COR-L47 (cell line): ENCODE measurements around the gene PTPN20.

Experiments
- DNase-seq: peaks from one replicate; lab custom pipeline; 2025; lab: John Stamatoyannopoulos, UW

PTPN20 gene

DNA sequence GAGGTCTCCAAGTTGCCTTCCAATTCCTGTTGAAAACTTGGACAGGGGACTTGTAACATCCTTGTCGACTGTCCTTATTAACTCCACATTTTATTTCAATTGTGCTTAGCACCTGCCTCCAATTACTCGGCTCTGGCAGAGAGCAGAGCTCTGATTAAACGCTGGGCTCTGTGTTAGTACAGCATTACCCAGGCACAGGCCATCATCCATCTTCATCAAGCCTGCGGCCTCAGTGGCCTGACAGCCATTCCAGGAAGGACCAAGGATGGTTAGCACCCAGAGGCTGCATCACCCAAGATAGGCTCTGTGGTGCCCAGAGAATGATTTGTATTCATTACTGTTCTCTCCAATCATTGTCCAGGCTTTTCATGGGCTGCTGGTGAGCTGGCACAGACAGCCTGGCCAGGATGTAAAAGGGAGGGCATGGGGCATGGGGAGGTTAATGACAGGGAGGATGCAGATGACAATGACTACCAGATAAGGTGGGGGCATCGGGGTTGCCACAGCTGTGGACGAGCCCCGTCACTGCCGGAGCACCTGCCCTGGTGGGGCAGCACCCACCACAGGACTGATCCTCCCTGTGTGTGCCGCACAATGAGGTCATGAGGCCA lies 123.3 kb downstream of the PTPN20 start:
- no peak for DNase-seq

- DNase-seq = no peak
These were observed 124.1 kb downstream of the PTPN20 start for GRCh38 chr10:47035171-47035818.

DNA sequence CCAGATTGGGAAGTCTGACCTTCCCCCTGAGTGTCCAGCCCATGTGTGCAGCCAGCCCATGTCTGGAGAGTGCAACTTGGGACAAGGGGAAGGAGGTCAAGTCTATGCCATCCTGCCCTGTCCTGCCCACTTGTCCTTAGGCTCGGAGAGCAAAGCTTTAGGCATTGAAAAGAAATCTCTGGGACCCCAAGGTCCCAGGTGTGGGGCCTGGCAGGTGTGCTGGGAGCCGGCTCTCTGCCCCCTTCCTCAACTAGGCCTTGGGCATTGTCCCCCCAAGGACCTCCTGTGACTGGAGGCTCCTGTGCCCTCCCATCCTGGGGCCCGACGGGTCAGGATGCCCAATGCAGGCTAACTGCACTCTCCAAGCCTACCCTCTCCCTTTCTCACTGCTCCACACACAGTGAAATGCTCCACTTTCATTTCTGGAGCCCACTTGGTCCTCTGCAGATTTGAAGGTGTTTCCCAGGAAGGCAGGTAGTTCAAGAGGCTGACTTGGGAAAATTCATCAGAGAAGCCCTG lies 124.7 kb downstream of the PTPN20 start:
- no peak for DNase-seq

- DNase-seq = no peak
These were observed 125.5 kb downstream of the PTPN20 start for GRCh38 chr10:47036771-47037170.

DNA sequence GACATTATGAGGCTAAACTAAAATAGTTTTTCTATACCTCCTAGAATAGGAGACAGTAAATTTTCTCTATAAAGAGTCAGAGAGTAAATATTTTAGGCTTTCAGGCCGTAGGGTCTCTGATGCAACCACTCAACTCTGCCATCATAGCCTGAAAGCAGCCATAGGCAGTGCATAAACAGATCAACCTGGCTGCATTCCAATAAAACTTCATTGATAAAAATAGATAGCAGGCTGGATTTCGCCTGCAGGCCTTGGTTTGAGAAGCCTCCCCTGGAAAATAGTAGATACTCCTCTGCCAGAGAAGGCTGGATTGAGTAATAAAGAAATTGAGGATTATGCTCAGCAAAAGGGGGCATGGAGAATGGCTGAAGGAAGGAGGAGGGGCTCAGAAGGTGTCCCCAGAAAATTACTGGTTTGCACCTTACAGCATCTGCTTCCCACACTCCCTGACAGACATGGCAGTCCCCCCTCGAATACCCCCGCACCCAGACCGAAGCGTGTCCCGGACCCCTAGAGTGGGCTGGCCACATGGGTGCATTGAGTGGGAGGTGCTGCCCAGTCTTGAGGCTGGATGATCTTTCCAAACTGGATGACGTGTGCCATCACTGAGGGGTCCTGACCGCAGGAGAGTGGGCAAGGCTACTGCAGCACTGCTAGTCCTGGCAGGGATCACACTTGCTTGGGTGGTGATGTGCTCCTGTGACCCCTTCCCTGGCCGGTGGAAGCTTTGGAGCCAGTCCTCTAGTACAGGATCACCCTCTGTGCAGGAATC lies 126.6 kb downstream of the PTPN20 start:
- DNase-seq = no peak

- no peak for DNase-seq
These were observed 127.8 kb downstream of the PTPN20 start for GRCh38 chr10:47038881-47039561.

DNA sequence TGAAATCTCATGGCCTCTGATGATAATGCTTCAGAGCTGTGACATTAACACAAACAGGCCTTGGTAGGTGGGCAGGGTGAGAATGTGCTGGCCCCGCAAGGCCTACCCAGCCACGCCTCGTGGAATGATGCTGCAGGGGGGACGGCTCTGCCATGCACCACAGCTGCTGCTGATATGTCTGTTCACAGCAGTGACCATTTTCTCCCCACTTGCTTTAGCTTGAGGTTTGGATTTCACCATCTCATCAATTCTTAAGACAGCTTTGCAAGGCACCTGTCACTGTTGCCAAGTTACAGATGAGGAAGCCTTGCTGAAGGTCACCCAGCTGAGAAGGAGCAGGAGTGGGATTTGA lies 128.3 kb downstream of the PTPN20 start:
- DNase-seq = no peak

DNA sequence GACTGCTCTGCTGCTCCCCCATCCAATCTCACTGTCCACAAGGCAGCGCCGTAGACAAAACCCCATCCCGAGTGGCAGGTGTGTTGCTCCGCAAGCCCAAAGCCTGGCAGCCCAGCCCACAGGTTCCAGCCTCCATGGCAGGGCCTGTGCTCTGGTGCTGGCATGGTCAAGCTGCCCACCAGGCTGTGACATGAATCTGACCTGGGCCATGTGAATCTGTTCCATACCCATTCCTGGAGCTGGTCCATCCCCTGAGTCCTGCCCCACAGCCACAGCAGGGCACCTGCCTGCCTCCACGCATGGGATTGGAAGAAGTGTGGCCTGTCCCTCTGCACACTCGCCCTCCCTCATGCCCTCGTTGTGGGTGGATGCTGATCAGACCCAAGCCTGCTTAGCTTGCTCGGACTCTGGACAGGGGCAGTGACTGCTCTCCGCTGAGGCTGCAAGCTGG lies 128.8 kb downstream of the PTPN20 start:
- DNase-seq = no peak

DNA sequence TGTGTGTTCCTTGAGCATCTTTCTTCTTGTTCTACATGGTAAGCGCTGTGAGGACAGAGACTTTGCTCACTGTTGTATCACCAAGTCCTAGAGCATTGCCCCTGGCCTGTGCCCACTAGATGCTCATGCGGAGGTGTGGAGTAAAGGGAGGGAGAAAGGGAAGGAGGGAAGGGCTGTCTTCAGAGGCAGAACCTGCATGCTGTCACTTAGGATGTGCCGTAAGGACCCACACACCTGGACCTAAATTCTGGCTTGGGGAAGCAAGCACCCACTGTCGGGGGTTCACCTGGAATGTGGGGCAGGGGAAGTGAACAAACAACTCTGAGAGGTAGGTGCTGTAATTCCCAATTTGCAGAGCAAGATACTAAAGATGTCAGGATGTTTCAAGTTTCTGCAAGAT lies 129.5 kb downstream of the PTPN20 start:
- DNase-seq = no peak

DNA sequence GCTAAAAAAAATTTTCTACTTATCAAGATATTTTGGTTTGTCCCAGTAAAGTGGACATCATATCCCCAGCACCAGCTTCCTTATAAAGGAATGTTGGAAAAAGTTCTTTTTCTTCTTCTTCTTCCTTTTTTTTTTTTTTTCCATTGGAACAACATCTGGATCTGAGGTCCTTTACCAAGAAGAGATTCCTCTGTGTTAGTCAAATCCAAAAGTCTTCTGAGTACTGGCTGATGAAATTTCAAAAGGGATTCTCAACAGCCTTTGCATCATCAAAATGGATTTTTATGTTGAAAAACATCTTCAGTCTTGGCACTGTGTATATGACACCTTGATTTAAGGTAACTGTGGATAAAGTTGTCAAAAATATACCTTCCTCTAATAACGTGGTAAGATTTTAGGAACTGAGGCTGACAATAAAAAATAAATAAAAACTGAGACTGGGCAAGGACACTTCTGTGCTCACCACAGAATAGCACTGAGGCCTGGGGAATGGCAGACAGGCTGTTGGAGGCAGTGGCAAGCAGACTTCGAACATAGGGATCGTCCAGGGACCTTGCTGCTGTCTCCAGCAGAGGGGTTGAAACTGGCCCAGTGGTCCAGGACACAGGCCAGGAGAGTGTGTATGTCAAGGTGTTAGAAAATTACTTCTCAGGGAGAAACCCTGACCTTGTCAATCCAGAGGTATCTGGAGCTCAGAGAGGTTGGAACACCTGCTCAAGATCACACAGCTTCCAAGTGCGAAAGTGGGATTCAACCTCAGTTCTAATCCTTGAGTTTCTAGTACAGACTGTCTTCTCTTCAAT lies 130.4 kb downstream of the PTPN20 start:
- DNase-seq = no peak

GRCh38 chr10:47042199-47042473 lies 130.9 kb downstream of the PTPN20 start:
- no peak for DNase-seq

GRCh38 chr10:47042780-47043750 lies 131.8 kb downstream of the PTPN20 start:
- DNase-seq = no peak

GRCh38 chr10:47043928-47044538 lies 132.8 kb downstream of the PTPN20 start:
- DNase-seq = no peak

DNA sequence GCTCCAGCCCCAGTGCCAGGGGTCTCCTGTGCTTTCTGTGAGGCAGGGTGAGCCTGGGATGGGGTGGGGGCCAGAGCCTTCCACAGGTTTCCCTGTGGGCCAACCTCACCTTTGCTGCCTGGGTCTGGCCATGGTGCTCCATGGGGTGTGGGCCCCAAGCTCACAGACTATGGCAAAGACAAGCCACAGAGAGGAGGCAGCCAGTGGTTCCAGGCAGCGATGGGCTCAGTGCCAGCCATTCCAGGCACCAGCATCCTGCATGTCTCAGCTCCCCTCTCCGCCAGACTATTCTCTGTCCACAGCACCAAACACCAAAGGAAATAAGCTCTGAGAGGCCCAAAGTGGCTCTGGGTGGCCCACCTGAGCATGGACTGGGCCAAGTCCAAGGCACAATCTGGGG lies 133.5 kb downstream of the PTPN20 start:
- DNase-seq = no peak

- no peak for DNase-seq
These were observed 134.2 kb downstream of the PTPN20 start for GRCh38 chr10:47045331-47045861.

DNA sequence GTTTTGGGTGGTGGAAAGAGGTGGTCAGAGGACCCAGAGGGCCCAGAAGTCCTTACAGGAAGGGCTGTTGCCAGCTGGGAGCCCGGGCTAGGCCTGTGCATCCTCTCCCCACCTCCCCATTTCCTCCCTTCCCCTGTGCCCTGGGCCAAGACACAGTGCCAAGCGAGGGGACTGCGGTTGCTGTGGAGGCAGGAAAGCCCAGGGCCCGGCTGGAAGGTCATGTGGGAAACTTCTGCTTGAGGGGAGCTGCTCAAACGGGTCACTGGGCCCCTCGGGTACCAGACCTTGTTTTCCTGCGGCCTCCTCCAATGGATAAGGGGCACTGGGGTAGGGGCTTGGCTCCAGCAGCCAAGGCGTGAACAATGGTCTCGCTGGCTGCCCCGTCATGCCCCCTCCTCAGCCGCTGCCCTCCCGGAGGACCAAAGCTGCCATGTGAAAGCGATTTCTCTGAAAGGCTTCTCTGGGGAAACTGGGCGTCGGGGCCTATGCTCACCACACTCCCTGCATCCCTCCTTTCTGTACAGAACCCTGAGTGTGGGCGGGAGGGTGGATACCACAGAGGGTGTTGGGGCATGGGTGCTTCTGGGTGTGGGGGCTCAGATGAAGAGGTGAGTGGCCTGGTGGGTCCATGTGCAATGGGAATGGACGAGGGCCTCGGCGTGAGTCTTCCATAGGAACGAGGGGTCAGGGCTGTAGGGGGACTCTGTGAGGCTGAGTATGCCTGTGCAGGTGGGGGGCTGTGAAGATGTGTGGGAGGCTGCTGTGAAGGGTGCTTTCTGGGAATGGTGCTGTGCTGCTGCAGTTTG lies 135.3 kb downstream of the PTPN20 start:
- DNase-seq = no peak

GRCh38 chr10:47047127-47047504 lies 135.9 kb downstream of the PTPN20 start:
- DNase-seq = no peak

DNA sequence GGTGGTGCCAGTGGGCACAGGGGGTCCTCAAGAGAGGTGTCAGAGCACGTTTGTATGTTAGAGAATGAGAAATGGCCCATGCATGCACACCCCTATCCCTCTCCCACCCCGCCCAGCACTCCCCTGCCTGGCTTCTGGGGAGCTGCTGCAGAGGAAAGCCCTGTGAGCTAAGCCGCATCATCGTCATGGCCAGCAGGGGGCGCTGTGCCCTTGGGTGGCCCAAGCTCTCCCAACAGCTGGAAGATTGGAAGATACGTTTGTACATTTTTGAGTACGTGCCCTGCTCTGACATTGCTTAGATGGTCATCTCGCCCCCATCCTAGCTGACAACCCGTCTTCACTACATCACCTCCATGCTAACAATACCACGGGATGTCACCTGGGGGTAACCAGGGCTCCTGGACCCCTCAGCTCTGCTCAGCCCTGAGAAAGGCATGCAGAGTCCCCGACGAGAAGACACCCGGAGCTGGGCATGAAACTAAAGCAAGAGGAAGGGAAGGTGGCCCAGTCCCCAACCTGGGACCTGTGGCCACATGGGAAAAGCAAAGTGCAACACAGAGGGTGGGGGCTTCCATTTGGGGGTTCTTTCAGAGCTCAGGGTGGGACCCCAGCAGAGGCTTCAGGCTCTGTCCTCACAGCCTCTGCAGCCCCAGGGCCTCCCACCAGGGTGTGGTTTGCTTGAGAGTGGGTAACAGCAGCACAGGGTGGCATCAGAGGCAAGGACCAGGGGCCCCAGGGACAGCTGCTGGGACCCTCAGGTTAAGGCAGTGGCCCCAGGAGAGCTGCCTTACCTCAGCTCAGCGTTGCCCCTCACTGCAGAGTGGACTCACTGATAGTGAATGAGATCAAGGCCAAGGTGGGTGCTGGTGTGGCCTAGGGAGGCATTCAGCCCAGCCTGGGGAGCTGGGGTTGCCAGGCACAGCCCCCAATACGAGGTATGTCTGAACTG lies 136.6 kb downstream of the PTPN20 start:
- DNase-seq = peak; percentile 17
